HG02571 (cell line): Measurements from ENCODE around the gene RELB.

Source experiments
- ATAC-seq: cut with Tn5 transposase; IDR thresholded peaks from one replicate; pipeline ENCODE4 v1.9.1; 2021; ENCODE audit warnings: mild to moderate bottlenecking, moderate library complexity; ENCODE audit not compliant: unreplicated experiment

Gene RELB

DNA sequence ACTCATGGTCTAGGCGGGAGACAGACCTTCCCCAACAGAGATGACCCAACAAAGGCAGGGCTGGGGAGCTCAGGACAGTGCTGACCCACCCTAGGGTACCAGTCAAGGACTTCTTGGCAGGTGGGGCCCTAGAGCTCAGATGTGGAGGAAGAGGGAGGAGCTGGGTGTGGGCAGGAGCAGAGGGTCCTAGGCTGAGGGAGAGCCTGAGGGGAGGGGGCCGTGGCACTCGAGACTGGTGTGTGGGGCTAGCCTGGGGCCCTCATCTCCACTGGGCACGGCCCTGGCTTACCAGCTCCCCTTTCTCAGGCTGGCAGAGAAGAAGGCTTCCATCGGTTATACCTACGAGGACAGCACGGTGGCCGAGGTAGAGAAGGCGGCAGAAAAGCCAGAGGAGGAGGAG is 56.2 kb downstream of the RELB start:
- no peak for ATAC-seq

DNA sequence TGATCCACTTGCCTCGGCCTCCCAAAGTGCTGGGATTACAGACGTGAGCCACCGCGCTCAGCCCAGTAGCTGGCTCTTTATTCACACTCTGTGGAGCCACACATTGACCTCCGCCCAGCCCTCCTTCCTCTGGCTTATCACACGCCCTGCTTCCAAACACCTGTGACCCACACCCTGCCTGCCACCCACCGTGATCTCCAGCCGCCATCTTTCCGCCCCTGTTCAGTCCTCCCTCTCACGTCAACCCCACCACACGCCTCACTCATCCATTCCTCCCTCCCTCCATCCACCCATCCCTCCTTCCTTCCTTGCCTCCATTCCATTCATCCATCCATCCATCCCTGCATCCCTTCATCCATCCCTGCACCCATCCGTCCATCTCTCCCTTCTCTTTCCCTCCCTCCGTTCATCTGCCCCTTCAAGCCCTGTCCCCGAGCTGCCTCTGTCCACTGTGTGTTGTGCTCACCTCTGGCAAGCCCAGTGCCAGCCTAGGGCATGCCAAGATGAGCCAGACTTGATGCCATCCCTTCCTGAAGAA is 57.4 kb downstream of the RELB start:
- ATAC-seq: no peak

DNA sequence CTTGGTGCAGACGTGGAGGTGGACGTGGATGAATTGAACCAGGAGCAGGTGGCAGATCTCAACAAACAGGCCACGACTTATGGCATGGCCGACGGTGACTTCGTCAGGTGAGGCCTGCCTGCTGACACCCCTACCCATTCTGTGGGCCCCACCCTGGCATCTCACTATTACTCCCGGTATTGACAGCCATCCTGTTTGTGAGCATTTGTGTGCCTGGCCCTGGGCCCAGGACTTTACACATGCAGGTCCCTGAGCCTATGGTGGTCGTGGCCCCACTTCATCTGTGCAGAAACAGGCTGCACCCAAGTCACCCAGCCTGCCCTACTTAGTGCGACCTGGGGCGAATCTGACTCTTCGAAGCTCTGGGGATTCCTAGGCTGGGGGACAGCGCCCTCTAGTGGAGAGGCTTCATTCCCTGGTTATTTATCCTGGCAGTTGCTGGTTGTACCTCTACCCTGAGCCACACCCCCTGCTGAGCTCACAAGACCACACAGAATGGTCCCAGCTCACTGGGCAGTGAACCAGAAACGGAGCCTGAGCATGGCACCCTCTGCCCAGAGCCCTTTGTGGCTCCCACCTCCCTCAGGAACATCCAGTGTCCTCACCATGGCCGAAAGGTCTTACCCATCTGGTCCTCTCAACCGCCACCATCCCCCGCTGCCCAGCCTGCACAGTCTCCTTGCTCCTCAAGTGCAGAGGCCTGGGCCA is 58.1 kb downstream of the RELB start:
- no peak for ATAC-seq

DNA sequence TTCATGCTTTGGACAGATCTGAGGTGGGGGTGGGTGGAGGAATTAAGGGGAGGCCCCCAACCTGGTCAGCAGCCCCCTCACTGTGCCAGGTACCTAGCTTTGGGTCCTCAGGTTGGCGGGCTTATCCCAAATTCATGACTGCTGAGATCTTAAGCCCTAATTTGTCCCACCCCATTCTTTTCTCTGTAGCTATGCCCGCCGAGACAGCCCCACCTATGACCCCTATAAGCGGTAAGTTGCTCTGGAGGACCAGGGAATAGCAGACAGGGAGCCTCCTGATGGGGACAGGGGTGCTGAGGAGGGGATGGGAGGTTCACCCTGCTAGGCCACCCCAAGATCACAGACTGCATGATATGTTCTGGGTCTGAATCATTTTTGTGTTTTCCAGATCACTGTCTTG is 60.7 kb downstream of the RELB start:
- ATAC-seq: no peak

DNA sequence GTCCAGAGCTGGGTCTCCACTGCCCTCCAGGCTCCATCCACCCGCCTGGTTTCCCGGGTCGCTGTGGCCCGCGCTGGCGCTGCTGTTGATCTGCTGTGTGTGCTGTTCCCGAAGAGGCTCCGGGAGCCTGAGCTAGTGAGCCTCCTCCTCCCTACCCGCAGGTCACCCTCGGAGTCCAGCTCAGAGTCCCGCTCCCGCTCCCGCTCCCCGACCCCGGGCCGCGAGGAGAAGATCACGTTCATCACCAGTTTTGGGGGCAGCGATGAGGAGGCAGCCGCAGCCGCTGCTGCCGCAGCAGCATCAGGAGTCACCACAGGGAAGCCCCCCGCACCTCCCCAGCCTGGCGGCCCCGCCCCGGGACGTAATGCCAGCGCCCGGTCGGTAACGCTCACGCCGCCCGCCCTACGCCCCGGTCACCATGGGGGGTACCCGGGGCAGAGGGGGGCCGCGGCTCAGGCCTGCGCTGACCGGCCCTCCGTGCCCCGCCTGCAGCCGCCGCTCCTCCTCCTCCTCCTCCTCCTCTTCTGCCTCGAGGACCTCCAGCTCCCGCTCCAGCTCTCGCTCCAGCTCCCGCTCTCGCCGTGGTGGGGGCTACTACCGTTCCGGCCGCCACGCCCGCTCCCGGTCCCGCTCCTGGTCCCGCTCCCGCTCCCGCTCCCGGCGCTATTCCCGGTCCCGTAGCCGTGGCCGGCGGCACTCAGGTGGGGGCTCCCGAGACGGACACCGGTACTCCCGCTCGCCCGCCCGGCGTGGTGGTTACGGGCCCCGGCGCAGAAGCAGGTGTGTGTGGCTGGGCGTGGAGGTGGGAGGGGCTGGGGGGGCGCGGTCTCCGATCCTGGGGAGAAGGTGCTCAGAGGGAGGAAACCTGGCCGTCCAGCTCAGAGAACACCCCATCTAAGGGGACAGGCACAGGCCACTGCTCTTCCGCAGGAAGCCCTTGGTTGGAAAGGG is 62.9 kb downstream of the RELB start:
- no peak for ATAC-seq

DNA sequence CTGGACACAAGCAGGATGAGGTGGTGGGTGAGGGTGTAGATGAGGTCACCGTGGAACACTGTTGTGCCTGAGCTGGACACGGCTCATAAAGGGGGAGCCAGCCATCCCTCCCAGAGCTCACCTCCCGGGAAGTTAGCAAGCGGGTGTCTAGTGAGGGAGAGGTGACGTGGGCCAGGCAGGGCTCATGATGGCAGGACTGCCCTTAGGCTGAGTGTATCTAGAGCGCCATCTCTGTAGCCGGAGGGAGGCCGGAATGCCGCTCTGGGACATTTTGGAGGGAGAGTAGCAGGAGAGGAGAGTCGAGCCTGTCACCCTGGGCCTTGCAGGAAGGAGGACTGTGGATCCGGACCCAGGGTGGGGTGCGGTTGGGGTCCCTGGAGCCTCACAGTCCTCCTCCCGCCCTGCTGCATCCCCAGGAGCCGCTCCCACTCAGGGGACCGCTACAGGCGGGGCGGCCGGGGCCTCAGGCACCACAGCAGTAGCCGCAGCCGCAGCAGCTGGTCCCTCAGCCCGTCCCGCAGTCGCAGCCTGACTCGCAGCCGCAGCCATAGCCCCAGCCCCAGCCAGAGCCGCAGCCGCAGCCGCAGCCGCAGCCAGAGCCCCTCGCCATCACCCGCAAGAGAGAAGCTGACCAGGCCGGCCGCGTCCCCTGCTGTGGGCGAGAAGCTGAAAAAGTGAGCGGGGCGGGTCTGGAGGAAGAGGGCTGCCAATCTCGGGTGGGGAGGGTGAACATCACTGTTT is 65.8 kb downstream of the RELB start:
- ATAC-seq: no peak

DNA sequence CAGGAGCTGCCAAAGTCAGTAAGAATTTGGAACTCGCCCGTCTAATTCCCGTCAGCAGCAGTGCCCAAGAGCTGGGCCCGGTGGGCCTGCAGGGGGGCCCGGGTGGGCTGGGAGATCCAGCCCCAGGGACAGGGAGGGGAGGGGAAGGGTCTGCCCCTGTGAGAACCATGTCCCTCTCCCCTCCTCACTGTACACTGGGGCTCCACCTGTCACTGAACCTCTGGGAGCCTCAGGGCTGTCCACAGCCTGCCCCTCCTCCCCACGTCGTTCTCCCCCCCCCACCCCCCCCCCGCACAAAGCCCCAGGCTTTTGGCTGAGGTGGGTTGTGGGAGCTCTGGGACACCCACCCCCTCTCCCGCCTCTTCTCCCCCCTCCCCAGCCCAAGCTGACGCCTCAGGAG is 66.8 kb downstream of the RELB start:
- no peak for ATAC-seq

DNA sequence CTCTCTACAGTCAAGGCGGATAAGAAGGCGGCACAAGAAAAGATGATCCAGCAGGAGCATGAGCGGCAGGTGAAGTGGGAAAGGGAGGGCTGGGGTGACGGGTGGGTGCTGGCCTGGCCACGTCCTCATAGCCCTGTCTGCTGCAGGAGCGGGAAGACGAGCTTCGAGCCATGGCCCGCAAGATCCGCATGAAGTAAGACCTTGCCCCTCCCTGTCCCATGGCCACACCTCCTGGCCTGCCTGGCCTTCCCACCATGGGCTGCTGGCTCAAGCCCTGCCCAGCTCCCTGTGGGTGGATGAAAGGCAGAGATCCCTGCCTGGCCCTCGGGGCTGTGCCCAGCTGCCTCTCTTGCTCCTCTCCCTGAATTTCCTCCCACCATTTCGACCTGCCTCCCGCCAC is 67.8 kb downstream of the RELB start:
- ATAC-seq: no peak

DNA sequence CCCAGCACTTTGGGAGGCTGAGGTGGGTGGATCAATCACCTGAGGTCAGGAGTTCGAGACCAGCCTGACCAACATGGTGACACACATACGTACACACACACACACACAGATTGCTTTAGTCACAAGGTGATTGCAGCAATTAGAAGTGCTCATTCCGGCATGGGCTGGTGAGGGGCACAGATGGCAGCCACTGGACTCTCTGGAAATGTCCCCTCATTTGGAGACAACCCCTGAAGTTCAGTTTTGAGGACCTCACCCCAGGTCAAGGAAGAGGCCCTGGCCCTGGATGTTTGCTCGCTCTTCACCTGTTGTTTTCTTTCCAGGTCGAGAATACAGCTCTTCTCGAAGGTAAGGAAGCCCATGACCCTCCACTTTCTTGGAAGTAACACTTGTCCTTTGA is 69.0 kb downstream of the RELB start:
- ATAC-seq: no peak

DNA sequence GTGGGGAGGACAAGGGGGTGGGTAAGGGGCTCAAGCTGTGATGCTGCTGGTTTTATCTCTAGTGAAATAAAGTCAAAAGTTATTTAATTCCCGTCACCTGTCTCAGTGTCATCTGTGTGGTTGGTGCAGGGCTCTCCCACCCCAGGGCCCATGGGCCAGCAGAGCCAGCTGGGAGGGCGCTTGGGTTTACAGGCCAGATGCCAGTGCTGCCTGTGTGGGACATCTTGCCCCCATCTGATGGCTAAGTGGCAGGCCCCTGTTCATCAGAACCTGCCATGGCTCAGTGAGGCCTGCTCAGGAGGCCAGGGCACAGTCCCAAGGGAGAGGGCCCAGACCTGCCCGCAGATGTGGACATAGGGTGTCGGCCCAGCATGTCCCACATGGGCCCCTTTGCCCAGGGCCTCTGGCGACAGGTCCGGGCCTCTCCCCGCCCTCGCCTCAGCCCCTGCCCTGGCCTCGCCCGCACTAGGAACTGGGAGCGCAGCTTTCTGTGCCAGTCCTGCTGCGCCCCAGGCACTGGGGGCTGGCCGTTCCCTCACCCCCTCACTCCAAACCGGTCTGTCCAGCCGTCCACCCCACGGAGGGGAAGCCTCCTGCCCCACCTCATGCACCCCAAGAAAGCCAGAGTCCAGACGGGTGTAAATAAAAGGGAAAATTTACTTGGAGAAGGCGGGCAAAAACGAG is 69.7 kb downstream of the RELB start:
- ATAC-seq: no peak

DNA sequence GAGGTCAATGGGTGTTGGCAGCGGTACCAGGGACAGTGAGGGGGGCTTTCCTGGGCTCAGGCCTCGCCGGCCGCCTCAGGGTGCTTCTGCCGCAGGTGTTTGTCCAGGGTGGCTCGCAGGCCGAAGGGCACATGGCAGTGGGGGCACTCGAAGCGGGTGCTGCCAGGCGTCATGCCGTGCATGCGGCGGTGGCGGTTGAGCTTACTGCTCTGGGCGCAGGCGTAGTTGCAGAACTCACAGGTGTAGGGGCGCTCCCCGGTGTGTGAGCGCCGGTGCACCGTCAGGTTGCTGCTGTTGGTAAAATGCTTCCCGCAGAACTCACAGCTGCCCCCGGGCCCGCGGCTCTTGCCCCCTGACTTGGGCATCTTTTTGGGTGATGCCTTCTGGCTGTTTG is 70.3 kb downstream of the RELB start:
- ATAC-seq: no peak

DNA sequence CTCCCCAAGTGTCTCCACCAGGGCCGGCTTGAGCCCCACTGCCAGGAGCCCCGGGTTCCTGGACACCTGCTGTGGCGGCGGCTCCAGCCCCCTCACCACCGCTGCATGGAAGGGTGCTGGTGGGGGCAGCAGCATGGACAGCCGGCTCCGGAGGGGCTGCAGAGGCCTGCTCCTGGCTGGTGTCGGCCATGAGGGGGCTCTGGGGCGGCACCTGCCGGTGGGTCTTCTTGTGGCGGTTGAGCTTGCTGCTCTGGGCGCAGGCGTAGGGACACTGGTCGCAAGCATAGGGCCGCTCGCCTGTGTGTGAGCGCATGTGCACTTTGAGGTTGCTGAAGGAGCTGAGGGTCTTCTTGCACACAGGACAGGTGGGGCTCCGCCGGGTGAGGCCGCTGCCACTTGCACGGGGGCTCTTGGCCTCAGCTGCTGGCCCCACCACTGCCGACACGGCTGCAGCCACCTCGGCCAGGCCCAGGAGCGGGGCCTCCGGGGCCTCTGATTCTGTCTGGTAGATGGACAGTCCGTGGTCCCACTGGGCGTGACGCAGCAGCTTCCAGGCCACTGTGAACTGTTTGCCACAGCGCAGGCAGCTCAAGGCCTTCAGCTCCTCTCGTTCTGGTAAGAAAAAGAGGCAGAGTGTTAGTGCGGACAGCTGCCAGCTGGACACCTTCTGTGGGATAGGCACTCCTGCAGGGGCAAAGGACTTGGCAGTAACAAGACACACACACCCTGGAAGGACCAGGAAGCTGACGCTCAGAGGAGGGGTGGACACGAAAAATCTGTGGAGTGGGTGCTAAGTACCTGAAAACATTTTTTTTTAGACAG is 70.9 kb downstream of the RELB start:
- no peak for ATAC-seq

DNA sequence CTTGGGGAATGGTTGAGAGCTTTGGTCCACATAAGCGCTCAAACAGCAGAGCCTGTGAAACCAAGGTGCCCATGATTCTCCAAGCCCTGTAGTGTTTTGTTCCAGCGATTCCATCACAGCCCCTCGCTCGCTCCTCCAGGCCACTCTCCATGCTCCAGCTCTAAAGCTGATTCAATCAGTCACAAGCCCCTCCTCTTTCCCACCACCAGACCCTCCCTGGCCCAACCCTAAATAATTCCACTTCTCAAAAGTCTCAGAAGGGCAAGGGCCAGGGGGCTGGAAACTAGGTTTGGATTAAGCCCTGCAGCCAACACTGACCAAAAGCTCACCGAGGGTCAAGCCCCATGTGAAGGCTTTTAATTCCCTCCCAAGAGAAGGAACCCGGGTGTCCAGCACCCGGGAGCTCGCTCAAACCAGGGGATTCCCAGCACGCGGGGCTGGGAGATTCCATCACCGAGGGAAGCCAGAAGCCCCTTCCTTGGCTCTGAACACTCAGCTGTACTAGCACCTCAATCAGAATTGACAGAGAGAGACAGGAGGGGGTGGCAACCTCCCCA is 73.6 kb downstream of the RELB start:
- ATAC-seq: no peak

DNA sequence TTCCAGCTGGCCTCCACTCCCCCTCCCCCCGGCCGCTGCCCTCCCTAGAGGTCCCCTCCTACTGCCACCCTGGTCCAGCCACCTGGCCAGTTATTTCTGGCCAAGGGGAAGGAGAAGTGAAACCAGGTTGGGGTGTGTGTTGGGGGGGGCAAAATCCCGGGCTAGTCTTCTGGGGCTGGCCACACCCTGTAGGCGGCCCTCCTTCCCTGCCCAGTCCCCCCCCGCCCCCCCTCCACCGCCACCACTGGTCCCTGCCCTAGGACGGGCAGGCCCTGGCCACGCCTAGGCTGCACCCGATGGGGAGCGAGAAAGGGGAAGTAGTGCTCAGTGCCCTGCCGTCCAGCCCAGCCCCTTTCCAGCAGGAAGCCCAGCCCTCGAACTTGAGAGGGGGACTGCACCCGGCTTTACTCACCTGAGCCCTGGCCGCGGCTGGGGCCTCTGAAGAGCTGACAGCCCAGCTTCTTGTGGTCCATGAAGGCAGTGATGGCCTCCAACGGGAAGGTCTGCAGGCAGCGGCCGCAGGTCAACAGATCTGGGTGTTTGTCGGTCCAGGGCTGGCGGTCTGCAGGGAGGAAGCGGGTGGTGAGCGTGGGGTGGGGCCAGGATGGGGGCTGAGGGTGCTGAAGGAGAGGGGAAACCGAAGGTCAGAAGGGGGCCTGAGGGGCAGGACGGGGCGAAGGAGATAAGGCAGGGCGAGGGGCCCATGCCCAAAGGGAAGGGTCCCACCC is 74.2 kb downstream of the RELB start:
- ATAC-seq: peak; percentile 46

DNA sequence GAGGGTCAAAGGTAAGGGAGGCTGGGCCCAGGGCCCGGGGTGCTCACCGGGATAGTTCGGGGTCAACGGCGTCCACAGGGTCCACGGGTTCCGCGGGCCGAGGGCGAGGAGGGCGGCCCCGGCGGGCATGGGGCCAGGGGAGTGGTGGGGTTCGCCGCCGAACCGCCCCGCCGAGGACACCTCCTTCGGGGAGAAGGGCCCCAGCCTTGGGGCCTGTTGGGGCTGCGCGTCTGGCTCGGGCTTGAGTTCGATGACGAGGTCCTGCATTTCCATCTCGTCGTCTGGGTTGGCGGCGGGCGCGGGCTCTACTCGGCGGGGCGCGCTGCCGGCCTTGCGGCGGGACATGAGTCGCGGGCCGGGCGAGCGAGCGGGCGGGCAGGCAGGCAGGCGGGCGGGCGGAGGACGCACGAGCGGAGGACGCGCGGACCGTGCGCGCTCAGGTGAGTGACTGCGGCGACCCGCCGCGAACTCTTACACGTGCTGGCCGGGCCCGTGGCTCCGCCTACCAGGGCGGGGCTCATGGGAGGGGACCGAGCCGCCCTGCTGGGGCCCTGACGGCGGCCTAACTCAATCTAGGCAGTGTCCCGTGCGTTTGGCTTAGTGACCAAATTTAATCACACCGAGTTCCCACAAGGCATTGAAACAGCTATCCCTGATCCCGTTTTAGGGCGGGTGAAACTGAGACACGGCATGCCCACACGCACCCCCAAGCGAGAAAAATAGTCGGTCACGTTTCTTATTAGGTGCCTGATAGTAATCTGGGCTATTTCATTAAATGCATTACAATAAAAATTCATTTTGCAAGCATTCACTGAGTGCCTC is 75.0 kb downstream of the RELB start, which contains the start of gene ZNF296:
ZNF296 (minus strand) TSS at position 450 of the 822 bp plus-strand sequence; CDS start at position 345, 105 bp downstream.
- ATAC-seq: peak; percentile 35

DNA sequence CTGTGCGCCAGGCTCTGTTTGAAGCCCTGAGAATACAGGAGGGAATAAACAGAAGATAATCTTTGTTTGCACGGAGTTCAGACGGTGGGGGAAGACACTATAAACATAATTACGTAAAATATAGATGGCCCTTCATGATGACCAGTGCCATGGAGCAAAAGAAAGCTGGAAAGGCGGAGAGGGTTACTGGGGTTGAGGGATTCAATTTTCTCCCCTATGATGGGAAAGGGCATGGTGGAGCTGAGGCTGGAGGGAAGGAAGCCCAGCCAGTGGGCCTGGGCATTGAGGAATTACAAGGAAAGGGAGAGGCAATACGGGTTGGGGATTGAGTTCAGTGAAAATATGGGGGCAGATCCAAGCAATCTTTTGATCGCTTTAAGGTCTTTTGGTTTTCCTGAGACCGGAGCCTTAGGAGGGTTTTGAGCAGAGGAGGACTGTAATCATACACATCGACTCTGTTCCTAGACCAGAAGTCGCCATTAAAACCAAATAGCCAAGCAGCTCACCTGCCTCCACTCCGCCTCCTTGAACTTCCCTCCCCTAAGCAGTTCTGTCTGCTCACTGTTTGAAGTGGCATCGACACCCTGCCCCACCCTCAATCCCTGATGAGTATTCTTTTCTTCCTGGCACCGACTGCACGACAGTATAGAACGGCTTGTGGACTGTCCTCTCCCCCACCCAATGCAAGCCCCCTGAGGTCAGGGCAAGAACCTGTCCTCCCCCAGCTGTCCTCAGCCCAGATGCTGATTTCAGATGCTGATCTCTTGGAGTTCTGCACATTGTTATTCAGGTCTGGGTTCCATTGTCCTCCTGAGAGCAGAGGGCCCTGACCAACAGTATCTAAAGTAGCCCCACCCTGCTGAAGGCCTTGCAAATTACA is 75.8 kb downstream of the RELB start:
- no peak for ATAC-seq
